ENCODE results near the gene IL10.
"Not testable (repeated sequence)": the region's sequence is repeated elsewhere in the genome, so short reads cannot be mapped to it uniquely, and the experiment has no call there.

IL10 gene

DNA sequence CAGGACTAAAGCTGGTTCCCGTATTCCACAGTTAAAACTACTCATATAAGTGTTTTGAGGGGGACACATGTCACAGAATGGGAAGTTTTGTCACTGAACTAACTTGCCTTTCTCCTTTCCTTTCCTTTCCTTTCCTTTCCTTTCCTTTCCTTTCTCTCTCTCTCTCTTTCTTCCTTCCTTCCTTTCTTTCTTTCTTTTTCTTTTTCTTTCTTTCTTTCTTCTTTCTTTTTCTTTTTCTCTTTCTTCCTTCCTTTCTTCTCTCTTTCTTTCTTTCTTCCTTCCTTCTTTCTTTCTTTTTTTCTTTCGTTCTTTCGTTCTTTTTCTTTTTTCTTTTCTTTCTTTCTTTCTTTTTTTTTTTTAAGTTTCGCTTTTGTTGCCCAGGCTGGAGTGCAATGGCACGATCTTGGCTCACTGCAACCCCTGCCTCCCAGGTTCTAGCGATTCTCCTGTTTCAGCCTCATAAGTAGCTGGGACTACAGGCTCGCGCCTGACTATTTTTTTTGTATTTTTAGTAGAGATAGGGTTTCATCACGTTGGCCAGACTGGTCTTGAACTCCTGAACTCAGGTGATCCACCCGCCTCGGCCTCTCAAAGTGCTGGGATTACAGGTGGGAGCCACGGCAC lies 9.4 kb downstream of the IL10 start:
- DNase-seq: not testable (repeated sequence)

DNA sequence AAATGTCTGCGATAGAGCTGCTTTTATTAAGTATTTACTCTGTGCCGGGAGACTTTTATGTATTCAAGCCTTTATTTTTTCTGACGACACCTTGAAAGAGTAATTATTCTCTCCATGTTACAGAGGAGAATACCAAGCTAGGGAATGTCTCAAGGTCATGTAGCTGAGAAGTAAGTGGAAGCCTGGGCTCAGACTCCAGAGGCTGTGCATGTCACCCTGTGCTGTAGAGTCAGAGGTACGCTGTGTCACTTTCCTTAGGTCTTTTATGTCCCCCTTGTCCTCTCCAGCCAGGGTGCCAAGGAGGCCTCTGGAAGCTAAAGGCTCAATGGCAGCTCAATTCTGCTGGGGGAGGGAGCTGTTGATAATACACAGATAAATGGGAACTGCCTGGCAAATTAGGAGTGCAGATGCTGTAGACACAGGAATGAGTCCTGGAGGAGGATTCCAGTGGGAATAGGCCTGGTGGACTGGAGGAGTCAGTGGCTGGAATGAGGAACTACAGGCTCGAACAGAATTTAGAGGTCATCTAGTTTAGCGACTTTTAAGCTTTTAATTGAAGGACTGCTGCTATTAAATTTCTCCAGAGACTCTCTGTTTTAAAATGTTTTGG lies 11.0 kb downstream of the IL10 start:
- DNase-seq: no peak

DNA sequence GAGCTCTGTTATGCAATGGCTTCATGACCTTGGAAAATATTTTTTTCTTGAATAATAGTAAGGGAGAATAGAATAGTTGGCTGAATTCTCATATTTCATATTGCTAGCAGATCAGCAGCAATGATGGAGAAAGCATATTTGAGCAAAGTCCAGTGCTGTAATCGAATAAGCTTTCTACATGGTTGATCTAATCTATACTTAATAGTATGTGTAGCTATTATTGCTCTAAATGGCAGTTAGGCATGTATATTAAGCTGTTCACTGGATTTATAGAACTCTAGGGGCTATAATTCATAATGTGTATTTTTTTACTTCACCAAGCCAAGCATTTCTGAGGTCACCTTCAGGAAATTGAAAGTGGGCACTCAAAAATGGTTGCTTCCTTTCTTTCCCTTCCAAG lies 11.7 kb downstream of the IL10 start:
- DNase-seq: no peak

DNA sequence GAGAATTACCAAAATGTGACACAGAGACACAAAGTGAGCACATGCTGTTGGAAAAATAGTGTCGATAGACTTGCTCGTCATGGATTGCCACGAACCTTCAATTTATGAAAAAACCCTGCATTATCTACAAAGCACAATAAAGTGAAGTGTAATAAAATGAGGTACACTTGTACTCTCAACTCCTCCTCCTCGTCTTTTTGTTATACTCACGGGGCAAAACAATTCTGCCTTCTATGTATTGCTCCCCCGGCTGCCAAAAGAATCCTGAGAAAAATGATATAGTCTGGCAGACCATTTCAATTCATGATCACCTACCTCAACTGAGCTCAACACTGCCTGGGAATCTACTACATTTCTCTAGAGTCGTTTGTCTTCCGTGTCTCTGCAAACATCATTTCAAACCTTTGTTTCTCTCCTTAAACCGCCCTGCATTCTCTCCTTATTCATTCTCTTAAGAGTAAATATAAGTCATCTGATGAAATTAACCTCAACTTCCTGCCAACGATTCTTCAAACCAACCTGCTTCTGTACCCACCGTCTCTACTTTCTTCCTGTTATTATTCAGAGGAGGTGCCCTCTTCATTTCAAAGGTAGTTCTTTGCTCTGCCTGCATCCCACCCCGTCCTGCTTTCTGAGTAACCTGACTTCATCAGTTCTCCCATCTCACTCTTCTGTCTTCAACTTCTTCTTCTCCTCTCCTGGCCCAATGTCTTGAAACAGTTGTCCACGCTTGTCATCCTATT lies 14.6 kb downstream of the IL10 start:
- DNase-seq: peak in 3 of 5 experiments; percentile 16 to 95 (median 60)

DNA sequence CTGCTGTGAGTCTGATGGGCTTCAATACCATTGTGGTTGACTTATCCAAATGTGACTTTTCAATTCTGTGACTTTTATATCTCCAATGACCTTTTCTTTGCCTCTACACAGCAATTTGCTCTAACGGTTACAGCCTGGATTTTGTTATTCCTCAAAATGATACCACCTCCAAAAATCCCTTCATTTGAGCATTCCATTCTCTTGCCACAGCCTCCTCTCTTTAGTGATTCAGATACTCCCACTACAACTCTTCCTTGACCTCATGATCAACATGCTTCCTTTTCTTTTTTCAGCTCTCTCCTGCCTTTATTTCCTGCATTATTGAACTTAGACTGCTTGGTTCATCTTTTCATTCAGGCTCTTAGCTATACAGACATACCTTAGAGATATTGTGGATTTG lies 18.3 kb downstream of the IL10 start:
- DNase-seq: no peak

DNA sequence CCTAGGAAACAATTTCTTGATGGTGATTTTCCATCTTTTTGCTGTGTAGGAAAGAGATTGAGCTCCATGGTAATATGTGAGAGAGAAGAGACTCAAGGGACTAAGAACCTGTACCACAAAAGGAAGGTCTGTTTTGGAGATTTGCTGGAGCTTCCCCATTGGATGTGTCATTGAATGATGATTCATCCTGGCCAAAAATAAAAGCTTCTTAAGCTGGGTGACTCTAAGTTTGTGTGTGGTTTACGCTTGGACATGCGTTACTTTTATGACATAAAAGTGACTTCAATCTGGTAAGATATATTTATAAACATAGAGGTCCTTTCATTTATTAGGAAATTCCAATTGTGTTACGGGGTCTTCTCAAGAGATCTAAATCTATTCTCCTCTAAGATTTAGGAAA lies 19.2 kb downstream of the IL10 start:
- no peak for DNase-seq

DNA sequence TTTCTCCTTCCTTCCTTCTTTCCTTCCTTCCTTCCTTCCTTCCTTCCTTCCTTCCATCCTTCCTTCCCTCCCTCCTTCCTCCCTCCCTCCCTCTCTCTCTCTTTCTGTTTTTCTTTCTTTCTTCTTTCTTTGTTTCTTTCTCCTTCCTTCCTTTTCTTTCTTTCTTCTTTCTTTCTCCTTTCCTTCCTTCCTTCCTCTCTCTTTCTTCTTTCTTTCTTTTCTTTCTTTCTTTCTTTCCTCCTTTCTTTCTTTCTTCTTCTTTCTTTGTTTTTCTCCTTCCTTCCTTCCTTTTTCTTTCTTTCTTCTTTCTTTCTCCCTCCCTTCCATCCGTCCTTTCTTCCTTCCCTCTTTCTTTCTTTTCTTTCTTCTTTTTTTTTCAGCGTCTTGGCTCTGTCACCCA lies 19.8 kb downstream of the IL10 start:
- no peak for DNase-seq

DNA sequence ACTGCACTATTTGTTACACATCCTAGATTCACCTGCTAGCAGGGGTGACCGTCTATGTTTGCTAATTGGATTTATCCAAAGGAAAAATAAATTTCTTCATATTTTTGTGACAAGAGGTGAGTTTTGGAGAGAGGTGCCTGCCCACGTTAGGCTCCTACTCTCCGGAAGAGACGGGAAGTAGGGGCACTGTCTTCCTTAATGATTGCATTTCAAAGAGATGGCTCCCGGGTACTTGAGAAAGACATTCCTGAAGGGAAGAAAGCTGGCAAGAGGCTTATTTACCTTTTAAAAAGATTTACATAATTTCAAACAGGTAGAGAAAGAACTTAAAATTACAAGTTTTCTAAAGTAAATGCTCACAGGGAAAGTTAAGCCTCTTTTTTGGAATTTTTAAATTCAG lies 20.4 kb downstream of the IL10 start:
- DNase-seq: no peak

DNA sequence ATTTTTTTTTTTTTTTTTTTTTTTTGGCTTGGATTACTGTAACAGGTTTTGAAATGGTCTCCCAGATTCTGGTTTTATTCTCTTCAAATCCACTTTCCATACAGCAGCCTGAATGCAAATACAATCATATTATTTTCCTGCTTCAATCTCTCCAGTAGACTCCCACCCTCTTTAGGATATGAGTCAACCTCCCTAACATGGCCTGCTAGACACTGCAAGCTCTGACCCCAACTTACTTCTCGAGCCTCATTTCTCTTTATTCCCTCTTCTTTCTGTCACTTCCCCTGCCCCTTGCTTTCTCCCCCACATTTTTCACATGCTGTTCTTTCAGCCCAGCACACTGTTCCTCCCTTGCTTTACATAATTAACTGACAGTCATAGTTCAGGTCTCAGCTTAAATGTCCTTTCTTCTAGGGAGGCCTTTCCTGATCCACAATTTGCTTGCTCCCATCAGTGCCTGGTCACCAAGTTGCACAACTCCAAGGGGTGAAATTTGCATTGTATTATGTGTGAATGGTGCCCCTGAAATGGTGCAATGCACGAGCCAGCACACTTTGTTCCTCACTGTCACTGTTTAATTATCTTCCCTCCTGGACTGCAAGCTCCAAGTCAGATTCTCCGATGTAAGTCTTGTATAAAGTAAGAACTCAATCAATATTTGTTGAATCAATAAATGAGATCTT lies 23.8 kb downstream of the IL10 start:
- DNase-seq: no peak

DNA sequence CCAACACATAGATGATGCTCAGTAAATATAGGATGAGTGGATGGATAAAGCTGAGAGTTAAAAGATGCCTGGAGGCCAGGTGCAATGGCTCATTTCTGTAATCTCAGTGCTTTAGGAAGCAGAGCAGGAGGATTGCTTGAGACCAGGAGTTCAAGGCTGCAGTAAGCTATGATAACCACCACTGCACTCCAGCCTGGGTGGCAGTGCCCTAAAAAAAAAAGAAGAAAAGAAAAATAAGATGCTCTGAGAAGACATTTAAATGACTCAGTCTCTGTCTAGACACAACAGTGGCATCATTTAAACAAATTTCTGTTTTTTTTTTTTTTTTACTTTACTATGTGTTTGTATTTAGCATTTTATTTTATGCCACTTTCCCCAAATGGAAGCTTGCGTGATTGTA lies 27.0 kb downstream of the IL10 start:
- DNase-seq: no peak

DNA sequence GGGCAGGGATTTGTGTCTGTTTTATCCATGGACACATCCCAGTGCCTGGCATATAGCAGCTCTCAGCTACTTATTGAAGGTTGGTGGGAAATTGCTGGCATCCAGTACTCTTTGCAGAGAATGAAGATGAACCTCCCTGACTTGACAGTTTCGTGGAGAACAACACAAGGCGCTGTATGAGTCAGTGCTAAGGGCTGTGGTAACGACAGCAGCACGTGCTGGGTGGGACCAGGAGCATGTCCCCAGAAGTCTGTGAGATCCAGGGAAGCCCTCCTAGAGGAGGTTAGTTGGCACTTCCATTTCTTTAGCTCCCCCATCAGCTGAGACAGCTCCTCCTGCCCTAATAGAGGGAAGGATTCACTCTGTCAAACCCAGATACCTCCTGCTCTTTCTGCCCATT lies 27.6 kb downstream of the IL10 start:
- peak in 1 of 5 experiments; percentile 82 for DNase-seq

DNA sequence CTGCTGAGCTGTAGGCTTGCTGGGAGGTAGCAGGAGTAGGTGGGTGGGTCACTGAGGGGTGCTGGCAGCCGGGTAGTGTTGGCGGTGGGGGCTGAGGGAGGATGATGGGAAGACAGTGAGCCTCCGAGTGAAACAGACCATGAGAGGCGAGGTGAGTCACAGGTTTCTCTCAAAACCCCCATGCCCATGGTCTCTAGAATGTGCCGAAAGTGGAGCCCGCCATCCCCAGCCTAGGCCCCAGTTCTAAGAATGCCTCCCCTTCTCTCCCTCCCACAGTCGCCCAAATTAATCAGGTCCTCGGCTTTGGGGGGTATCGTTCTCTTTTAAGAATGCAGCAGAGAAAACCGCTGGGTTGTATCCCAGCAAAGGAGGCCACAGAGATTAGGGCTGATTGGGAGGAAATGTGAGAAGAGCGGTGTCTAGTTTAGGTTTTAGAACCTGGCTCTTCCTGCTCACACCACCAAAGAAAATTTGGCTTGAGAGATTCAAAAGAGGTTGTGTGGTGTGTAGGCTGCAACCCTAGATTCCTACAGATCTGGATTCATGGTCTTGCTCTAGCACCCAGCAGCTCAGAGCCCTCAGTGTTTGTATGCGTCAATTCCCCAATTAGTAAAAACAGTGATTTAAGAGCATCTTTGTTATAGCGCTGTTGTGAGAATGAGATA lies 29.4 kb downstream of the IL10 start:
- DNase-seq: peak in 1 of 5 experiments; percentile 43

DNA sequence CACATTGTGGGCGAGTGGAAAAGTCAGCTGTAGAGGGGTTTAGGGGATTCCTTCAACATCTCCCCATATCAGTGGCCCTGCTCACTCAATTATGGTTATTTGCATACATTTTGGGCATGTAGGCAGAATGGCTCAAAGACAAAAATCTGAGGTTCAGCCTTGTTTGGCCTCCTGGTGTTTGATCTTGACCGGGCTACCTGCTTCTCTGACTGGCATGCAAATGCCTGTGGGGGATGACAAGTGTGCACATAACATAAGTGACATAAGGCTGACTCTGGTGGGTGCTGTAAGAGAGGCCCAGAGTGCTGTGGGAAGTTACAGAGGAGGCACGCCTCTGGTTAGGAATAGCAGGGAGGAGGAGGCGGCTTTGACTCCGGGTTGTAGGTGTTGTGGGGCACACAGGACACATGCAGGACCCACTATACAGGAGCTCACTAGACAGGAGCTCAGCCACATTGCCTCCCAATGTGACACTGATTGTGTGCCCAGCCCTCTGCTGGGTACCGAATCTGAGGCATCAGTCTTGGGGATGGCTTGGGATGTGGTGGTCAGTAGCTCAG lies 31.1 kb downstream of the IL10 start:
- DNase-seq: no peak

DNA sequence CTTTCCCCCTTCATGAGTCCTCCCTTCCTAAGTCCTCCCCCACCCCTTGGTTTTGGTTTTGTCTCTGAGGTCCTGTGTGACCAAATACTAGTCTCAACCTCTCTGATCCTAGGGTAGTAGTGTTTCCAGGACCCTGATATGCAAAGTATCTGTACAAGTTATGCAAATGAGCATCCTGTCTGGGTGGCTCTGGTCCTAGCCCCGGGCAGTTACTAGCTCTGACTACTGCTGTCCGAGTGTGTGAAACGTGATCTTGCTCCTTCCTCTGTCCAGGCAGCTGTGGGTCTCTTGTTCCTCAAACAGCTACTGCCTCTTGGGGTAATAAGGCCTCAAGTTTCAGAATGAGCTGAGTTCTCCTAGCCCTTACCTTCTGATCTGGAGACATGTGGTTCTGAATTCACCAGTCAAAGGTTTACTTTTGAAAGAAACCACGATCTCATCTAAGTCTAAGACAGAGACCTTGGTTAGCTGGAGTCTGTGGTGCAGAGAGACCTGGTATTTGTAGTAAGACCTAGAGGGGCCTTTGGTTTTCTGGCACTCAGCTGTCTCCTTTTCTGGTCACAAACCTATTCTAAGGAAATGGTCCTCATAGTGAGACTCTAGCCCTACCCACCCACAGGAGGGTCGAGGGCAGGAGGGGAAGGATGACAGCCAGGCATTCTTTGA lies 32.8 kb downstream of the IL10 start:
- DNase-seq: peak in 1 of 5 experiments; percentile 94

DNA sequence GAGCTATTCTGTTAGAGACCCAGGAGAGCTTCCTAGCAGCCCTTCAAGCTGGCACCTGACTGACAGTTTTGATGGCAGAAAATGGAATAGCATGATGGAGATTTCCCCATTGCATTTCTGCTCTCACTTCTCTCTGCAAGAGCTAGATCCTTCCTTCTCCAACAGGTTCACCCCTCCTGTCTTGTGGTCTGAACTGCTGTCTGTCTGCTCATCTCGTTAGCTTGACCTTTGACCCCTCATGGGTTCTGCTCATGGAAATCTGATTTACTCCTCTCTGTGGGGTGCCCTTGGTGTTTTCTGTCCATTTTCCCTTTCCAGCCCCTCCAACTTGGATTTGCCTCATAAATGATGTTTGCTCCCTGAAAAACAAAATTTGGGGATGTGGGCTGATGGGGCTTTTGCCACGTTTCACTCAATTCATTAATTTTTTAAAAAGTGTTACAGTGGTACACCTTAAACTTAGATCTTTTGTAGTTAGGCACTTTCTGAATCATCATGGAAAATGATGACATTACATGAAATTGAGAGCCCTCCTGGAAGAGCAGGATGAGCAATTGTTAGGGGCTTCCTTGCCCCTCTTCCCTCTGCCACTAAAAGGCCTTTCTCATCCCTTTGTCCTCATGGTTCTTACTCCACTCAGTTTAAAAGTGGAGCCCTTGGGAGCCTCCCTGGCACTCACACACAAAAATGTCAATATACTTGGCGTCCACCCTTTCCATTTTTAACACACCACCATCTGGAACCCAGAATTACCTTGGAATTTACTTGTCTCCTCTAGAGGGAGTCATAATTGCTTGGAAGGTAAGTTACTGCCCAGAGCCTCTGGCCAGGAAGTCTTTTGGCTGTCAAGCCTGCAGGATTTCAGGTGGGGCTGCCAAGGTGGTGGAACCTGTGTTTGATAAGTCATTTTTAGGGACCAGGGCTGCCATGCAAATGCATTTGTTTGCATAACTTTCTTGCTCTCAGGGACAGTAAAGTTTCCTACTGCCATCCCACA lies 33.6 kb downstream of the IL10 start:
- DNase-seq: peak in 1 of 5 experiments; percentile 23

DNA sequence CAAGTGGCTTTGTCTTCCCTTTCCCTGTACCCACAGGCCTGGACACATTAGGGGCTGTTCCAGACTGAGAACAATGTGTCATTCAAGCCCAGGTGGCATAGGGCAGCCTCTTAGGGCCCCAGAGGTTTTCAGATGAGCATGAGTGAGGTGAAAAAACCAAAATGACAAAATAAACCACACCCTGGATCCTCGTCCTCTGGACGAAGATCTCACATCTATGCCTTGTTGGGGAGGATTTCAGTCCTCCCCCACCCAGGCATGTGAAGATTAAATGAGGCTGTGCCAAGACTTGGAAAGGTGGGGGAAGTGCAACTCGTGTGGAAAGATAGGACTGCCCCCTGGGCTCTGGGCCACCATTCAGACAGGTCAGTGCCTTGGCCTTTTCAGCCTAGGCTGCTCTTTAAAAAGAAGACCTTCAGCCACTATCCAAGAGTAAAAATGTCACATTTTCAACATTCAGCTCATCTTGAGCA lies 34.5 kb downstream of the IL10 start:
- peak in 2 of 5 experiments; percentile 53 to 74 for DNase-seq

DNA sequence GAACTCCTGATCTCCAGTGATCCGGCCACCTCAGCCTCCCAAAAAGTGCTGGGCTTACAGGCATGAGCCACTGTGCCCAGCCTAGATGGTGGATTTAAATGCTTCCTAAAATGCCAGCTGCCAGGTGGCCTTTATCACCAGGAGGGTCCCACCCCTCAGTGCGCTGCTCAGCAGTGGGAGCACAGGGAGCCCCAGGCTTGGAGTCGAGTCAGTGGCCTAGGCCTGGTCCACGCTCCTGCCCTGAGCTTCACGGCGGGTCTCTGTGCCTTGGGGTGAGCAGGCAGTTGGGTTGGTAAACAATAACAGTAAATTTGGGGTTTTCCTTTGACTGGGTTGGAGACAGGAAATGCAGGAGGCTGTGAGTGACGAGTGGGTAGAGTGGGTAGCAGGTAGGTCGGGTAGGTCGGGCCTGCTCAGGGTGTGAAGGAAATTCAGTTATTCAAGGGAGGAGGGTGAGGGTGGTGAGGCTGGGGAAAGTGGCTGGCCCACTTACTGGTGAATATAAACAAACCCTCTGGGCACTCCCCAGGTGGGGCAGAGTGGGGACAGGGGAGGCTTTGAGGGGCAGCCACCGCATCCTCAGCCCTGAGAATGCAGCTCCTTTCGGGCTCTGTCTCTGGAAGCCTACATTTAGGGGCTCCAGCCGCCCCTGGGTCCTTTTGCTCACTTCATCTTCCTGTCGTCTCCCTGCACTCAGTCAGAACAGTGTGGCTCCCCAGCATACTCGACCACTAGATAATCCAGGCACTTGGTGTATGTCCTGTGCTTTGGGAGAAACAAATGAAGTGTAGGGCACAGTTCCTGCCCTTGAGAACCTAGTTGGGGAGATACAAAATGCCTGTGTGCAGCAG lies 35.2 kb downstream of the IL10 start:
- DNase-seq: peak in 3 of 5 experiments; percentile 16 to 92 (median 87)

DNA sequence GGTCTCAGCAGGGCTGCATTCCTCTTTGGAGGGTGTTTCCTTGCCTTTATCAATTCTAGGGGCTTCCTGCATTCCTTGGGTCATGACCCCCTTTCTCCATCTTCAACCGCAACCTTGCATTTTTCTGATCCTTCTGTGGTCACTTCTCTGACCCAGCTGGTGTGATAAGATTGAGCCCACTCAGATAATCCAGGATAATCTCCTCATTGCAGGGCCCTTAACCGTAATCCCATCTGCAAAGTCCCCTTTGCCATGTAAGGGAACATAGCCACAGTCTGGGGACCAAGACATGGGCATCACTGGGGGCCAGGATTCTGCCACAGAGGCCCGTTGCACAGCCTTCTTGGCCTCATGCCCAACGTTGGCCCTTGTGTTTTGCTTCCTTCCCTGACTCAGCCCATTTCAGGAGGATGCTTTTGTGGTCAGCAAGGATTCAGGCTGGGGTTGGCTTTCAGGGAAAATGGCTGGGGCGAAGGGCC lies 36.7 kb downstream of the IL10 start:
- no peak for DNase-seq

DNA sequence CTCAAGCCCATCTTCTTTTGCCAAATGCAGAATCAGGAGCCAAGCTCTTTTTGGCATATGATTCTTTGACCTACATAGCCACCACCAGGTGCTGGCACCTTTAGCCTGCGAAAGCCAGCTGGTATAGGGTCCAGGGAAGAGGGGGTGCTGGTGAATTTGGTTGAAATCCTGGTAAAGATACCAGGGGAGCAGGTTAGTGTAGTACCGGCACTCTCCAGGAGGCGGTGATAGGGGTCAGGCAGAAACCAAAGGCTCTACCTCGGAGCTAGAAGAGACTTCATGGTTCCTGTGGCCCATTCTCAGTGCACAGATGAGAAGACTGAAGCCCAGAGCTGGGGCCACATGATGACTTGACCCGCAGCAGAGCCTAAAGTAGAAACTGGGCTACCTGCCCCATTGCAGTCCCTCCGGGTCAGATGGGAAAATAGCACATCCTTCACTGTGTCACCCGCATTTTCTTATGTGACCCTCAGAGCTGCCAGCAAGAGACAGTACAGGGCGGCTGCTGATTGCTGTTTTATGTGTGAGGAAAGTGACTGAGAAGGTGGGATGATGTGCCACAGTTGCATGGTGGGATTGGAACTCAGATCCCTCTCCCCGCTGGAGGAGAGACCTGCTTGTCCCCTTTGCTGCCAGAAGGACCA lies 37.7 kb downstream of the IL10 start:
- peak; percentile 50 to 78 (median 64) for DNase-seq

All from T-helper 2 cell (primary cell).